Measurements from ENCODE around the gene SCAF11. TPM values are rescaled to one million over a fixed set of nuclear protein-coding genes. Genes with fewer than 3 reads are reported as not detected.
A peak's percentile ranks its signal among the peaks of the same experiment; 100 is the strongest.

SCAF11 gene
- polyA plus RNA-seq, 2 of the 4 experiments (the other 2 are of a cell fraction): 43.0 to 110 TPM

DNA sequence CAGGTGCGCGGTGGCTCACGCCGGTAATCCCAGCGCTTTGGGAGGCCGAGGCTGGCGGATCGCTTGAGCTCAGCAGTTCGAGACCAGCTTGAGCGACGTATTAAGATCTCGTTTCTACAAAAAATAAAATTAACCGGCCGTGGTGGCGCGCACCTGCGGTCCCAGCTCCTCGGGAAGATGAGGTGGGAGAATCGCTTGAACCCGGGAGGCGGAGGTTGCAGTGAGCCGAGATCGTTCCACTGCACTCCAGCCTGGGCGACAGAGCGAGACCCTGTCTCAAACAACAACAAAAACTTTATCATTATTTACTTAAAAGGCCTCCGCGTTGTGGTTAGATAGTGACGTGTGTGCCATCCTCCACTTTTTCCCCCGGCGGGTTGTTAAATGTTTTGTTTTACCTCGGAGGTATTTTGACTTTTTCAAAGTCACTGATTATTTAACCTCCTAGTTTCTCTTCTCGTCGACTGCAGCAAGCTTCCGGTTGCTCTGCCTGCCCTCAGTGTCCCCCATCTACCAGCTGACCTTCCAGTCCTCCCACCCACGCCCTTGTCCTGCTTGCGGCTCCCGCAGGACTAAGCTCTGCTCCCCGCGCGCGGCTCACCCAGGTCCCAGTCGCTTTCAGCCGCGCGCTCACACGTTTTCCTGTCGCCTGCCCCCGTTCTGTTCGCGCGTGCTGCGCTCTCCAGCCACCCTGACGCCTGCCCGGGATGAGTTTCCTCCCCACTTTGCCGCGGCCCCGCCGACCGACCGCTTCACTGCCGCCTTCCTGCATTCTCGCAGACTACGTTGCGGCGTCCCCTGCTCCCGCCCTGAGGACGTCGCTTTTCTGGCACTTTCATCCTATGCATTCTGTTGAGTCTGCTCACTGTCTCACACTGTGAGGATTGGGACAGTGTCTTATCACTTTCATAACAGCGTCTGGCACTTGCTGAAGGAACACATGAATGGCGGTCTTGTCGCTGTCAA, 1.2 kb upstream of the SCAF11 start:
- Histone ChIP-seq H3K27ac (peak overlapping the region; percentile 94), H3K9me3 (no peaks in the 10 kb centered on the region), H3K4me3 (peak overlapping the region; percentile 65), H3K4me2 (peak overlapping the region; percentile 81), H3K4me1 (peaks cover 31% of the 10 kb centered on the region)
- DNase-seq (ENCODE audit: low read depth in 1 of 2, low spot score in 1 of 2): peak; percentile 60 to 77
- POLR2A ChIA-PET: interaction anchor here (0.5 to 2.5 kb wide), 8 partner anchors 42 to 1083 kb away, joined by 3 to 11 read pairs (median 4); no protein-coding TSS in a partner anchor
- CTCF ChIA-PET: interaction anchor here (0.6 to 4.5 kb wide), 26 partner anchors 8 to 1036 kb away, joined by 3 to 21 read pairs (median 3); partner anchors contain the start of gene SLC38A1
- WGBS (ENCODE audit: missing lambda C conversion rate): 1% methylated on average over 71 of the region's 71 CpGs
- FAIRE-seq: no peak
- peak; percentile 54 to 57 for ATAC-seq
- TF ChIP-seq NR3C1 (IDR thresholded peaks at IDR 0.05) (no peak), MAX (IDR thresholded peaks at IDR 0.05) (peak; percentile 79), ATOH8 (CRISPR knock-in tag; IDR thresholded peaks at IDR 0.05; ENCODE audit: low read depth) (no peak), KDM1A (IDR thresholded peaks at IDR 0.05; ENCODE audit: low read depth) (no peak), FOSL2 (IDR thresholded peaks at IDR 0.05) (no peak), FOSL2 (CRISPR knock-in tag; IDR thresholded peaks at IDR 0.05) (no peak), HEYL (CRISPR knock-in tag; IDR thresholded peaks at IDR 0.05) (no peak), BCL3 (IDR thresholded peaks at IDR 0.05) (peak; percentile 50; the same call in 1 of the 3 replicates), FOXS1 (CRISPR knock-in tag; IDR thresholded peaks at IDR 0.05) (no peak), ZC3H11A (IDR thresholded peaks at IDR 0.05) (no peak), RAD21 (conservative IDR thresholded peaks at IDR 0.05 in 1 of 2, IDR thresholded peaks at IDR 0.05 in 1 of 2) (0 out of 5 replicates have a peak, but pooled peaks of 1 of the 2 experiments have one; percentile 18), FOSB (CRISPR knock-in tag; IDR thresholded peaks at IDR 0.05) (no peak), SMC3 (IDR thresholded peaks at IDR 0.05) (peak; percentile 12; the same call in 1 of the 3 replicates), CEBPB (IDR thresholded peaks at IDR 0.05) (no peak), MAFK (IDR thresholded peaks at IDR 0.05; ENCODE audit: partially characterized antibody) (no peak), POLR2A (IDR thresholded peaks at IDR 0.05; ENCODE audit: low read length) (peak; percentile 93), ESRRA (IDR thresholded peaks at IDR 0.05; ENCODE audit: borderline replicate concordance, low read length) (peak; percentile 34; the same call in 1 of the 2 replicates), CBX2 (IDR thresholded peaks at IDR 0.05; ENCODE audit: borderline replicate concordance, low read depth) (no peak), RFX5 (IDR thresholded peaks at IDR 0.05) (no peak), NFE2L2 (conservative IDR thresholded peaks at IDR 0.05; ENCODE audit: low read length) (no peak), PHF8 (IDR thresholded peaks at IDR 0.05; ENCODE audit: borderline replicate concordance, low read depth) (peak; percentile 10; the same call in 1 of the 2 replicates)
- TF ChIP-seq, protein P1, sequence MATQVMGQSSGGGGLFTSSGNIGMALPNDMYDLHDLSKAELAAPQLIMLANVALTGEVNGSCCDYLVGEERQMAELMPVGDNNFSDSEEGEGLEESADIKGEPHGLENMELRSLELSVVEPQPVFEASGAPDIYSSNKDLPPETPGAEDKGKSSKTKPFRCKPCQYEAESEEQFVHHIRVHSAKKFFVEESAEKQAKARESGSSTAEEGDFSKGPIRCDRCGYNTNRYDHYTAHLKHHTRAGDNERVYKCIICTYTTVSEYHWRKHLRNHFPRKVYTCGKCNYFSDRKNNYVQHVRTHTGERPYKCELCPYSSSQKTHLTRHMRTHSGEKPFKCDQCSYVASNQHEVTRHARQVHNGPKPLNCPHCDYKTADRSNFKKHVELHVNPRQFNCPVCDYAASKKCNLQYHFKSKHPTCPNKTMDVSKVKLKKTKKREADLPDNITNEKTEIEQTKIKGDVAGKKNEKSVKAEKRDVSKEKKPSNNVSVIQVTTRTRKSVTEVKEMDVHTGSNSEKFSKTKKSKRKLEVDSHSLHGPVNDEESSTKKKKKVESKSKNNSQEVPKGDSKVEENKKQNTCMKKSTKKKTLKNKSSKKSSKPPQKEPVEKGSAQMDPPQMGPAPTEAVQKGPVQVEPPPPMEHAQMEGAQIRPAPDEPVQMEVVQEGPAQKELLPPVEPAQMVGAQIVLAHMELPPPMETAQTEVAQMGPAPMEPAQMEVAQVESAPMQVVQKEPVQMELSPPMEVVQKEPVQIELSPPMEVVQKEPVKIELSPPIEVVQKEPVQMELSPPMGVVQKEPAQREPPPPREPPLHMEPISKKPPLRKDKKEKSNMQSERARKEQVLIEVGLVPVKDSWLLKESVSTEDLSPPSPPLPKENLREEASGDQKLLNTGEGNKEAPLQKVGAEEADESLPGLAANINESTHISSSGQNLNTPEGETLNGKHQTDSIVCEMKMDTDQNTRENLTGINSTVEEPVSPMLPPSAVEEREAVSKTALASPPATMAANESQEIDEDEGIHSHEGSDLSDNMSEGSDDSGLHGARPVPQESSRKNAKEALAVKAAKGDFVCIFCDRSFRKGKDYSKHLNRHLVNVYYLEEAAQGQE (IDR thresholded peaks at IDR 0.05): no peak
- TF ChIP-seq, protein P2, sequence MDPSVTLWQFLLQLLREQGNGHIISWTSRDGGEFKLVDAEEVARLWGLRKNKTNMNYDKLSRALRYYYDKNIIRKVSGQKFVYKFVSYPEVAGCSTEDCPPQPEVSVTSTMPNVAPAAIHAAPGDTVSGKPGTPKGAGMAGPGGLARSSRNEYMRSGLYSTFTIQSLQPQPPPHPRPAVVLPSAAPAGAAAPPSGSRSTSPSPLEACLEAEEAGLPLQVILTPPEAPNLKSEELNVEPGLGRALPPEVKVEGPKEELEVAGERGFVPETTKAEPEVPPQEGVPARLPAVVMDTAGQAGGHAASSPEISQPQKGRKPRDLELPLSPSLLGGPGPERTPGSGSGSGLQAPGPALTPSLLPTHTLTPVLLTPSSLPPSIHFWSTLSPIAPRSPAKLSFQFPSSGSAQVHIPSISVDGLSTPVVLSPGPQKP (IDR thresholded peaks at IDR 0.05; ENCODE audit: low read depth, low read length): no peak
- TF ChIP-seq, protein P3, sequence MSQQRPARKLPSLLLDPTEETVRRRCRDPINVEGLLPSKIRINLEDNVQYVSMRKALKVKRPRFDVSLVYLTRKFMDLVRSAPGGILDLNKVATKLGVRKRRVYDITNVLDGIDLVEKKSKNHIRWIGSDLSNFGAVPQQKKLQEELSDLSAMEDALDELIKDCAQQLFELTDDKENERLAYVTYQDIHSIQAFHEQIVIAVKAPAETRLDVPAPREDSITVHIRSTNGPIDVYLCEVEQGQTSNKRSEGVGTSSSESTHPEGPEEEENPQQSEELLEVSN (IDR thresholded peaks at IDR 0.05; ENCODE audit: borderline replicate concordance, low read depth): peak; percentile 25; the same call in 1 of the 2 replicates

Data from A549 (cell line).